HUDEP-2 (cell line): ENCODE data around the gene HIVEP3.

Experiments
- DNase-seq, 76 experiments: peaks; one replicate each; lab custom pipeline; 2025; ENCODE audit not compliant: unreplicated experiment in 76 of 76; lab: John Stamatoyannopoulos, UW

Gene HIVEP3

DNA sequence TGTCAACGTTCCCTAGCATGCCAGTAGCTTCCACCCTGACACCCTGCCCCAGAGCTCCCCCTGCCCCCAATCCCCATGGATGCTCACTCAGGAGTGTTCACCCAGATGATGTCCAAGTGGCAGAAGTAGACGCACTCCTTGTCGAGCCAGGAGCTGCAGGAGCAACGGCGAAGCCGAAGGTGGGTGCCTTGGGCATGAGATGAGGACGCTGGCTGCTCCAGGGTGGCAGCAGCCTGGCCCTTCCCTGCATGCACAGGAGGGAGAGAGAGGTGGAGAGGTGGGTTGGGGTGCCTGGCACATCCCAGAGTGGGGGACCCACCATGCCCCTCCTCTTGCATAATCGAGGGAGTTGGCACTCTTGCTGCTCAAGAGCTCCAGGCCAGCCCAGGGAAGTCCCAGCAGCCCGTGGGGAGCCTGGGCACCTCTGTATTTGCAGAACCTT lies 434.7 kb downstream of the HIVEP3 start:
- no peak for DNase-seq

DNA sequence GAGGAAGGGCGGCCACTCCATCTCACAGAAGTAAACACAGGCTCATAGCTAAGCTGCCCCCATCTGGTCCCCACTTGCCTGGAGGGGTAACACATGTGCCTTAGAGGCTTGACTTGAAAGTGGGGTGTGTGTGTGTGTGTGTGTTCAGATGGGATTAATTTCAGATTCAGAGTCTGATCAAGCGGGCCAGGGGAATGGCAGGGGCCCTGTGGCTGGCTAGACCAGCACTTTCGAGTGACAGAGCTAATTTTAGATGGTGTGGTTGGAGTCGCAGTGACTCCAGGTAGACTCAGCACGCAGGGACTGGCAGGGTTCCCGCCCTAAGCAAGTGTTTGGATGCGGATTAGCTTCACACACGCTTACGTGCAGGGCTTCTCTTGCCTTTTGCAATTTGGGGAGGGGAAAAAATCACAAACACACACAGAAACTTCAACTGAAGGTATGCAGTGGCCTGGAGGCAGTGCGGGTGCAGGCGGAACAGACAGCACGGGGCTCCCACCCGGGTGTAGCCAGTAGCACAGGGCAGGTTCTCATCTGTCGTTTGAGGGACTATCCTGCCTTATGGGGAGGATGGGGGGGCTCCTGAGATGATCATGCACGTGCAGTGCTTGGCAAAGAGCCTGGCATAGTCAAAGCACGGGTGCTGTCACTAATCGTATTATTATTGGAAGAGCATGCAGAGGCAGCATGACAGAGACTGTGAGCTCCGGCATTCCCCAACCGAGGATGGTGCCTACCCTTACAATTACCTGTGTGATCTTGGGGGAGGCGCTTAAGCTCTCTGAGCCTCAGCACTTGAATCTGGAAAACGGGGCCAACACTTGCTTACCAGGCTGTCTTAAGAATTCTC lies 435.5 kb downstream of the HIVEP3 start:
- DNase-seq = no peak

DNA sequence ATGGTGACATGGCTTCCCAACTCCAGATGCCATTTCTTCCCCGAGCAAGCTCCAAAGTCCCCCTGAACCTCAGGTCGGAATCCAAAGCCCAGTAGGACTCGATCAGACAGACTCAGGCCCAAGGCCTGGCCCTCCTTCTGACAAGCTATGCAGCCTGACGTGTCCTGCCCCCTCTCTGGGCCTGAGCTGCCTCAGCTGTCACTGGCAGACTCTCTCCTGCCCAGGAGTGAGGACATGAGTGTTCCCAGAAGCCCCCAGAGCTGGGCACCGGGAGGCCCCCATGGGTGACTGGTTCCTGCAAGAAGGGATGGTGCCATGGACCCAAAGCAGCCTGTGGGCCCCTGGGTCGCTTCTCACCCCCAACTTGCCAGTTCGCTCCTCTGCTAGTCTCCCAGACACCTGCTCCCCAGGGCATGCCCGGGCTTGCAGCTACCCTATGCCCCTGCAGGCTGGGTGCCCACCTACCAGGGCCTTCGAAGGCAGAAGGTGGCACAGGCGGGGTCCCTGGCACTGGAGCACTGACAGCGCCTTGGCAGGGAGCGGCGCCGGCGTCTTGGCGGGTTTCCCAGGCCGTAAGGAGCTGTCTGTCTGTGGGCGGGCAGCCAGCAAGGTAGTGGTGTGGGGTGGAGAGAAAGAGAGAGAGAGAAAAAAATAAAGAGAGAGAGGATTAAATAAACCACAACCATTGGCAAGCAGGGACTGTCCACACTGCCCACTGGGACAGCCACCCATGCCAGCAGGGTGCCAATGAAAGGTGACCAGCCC lies 436.5 kb downstream of the HIVEP3 start:
- peak in 58 of 76 experiments; percentile 8 to 77 (median 46) for DNase-seq

DNA sequence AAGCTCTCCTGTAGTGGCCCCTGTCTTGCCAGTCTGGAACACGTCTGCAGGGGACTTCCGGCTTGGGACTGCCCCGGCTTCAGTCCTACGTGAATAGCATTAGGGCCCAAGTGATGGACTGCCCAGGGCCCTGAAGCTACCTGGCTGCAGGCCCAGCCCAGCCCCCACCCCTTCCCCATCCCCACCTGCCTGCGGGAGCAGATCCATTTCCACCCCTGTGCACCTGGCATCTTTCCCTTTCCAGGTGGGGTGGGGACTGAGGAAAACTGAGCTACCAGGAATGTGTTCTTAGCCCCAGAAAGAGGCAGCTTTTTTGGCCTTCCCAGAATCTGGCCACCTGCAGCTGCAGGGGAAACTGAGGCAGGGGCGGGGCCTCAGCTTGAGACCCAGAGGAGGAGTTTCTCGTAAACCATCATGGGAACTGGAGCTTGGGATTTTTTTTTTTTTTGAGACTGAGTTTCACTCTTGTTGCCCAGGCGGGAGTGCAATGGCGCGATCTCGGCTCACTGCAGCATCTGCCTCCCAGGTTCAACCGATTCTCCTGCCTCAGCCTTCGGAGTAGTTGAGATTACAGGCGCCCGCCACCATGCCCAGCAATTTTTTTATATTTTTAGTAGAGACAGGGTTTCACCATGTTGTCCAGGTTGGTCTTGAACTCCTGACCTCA lies 437.5 kb downstream of the HIVEP3 start:
- DNase-seq = no peak

DNA sequence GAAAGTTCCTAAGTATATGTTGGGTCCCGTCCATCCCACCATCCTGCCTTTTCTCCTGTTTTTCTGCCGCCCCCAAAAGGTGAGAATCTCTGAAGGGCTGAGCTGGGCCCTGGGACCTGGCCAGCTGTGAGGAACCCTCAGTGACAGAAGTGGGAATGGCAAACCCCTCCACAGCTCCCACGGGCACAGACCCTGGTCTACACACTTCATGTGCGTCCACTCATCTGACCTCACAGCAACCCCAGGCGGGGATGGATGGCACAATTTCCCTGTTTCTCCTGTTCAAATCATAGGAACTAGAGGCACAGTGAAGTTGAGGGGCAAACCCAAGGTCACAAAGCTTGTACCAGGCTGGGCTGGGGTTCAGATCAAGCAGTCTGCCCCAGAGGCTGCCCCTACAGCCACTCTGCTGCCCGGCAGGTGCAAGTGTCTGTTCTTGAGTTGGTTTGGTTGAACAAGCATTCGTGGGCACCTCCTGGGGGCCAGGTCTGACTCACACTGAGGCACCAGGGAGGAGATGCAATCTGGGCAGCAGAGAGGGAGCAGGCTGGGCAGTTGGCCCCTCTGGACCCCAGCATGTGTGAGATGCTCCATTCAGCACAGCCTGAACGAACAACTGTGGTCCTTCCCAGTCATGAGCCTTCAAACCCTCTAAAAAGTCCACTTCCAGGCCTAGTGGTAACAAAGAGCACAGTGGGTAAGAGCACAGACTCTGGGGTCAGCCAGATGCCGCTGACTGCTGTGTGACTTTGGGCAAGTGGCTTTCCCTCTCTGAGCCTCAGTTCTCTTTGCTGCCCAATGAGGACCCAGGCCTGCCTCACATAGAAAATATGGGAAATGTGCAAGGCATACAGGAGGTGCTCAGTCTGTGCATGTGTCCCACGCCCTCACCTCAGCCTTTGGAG lies 438.3 kb downstream of the HIVEP3 start:
- no peak for DNase-seq

DNA sequence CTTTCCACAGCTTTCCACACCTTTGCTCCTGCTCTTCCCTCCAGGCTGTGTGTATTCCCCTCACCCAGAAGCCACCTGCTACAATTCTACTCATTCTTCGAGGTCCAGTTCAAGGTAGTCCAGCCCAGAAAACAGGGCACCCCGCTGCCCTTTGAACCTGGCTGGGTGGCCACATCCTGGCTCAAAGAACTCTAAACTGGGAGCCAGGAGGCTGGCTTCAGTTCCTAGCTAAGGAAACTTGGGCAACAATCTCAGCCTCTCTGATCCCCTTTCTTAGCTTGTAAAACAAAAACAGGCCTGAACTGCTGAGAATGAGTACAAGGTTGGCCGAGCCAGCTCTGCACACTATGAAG lies 438.9 kb downstream of the HIVEP3 start:
- no peak for DNase-seq

DNA sequence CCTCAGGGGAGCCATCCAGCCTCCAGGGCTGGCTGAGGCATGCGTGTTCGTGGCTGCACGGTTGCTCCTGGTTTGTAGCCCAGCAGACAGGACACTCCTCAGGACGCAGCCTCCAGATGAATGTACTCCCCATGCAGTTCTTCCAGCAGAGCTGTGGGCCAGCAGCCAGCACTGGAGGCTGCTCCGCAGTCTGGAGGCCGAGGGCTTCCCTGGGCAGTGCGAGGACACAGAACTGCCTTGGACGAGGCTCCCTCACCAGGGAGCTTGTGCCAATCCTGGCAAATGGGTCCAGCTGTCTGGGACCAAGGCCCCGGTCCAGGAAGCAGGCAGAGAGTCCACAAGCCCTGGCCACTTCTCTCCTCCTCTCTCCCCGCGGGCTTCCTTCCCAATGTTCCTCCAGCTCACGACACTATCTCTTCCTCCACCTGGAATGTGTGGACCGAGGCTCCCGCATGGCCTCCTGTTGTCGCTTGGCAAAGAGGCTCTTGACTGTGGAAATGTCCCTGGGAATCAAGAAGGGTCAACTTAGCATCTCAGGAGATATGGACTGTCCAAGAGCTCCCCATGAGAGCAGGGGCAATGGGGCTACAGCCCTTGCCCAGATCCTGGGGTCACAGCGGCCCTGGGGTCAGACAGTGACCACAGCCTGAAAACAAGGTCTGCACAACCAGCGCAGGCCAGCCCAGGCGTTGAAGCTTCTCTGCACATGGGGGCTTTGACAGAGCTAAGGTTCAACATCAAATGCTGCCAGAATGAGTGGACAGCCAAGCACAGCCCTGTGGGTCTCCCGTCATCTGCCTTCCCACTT lies 439.5 kb downstream of the HIVEP3 start:
- DNase-seq = no peak

DNA sequence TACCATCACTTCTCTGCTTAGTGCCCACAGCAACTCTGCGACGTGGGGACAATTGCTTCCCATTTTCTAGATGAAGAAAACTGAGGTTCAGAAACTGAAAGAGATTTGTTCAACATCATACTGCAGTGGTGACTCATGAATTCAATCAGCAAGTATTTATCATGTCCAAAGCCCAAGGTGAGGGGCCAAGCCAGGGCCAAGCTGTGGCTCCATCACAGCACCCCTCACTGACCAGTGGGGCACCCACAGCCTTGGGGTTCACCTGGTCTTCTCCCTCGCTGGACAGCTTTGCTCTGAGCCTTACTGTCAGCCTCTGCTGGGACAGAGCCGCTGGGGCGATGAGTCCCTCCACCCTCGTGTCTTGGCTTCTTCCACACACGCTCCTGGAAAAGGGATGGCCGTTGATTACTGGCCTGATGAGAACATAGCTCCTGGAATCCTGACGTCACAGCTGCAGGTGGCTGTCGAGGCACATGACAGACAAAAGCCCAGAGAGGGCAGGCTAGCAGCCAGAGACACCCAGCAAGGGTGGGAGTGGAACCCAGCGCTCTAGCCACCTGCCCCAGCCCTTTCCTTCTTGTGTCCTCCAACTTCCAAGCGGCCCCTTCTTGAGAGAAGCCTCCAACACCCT lies 440.5 kb downstream of the HIVEP3 start:
- no peak for DNase-seq

DNA sequence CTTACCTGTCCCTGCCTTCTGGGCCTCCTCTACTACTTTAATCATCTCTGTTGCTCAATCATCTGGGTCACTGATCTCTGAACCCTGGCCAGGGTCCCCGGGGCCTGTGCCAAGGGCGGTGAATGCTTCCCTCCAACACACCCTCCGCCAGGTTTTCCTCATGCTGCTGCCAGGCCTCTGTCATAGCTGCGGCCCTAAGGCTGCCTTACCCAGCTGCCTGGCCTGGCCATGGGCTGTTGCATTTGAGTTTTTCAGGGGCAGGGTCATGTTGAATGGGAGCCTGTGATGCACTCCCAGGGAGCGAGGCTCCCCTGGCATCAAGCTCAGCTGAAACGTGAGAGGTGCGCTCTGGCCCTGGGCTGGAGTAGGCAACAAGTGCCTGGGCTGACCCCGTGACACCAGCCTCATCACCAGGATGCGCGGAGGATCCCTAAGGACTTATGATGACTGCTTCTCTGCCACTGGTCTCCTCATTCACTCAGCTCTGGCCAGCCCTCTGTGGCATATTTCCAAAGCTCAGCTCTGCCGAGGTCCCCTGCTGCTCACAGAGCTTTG lies 441.8 kb downstream of the HIVEP3 start:
- no peak for DNase-seq

DNA sequence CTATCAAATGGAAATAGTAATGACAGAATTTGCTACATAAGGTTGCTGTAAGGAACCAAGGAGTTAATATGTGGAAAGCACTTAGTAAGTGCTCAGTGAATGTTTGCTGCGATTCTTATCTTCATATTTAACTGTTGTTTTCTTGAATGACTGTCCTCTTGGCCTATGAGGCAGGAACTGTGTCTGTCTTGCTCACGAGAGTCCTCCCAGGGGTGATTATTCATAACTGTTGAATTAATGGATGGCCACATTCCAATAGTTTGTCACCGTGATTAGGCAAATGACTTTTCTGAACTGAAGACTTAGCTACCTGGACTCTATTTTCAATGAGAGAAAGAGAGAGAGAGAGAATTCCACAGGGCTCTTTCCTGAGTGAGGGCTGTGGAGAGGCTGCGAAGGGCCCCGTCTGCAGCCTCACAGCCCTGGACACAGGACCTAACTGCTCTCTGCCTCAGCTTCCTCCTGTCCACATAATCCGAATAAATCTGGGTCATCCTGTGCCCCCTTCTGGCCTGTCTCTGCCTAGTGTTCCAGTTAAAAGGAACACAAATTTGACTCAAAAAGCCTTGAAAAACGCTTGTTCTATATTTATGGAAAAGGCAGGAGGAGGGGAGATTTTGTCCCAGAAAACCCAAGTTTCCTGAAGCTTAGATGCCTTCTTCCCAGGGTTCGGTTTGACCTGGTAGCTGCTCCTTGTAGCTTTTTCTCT lies 442.7 kb downstream of the HIVEP3 start:
- DNase-seq = no peak

DNA sequence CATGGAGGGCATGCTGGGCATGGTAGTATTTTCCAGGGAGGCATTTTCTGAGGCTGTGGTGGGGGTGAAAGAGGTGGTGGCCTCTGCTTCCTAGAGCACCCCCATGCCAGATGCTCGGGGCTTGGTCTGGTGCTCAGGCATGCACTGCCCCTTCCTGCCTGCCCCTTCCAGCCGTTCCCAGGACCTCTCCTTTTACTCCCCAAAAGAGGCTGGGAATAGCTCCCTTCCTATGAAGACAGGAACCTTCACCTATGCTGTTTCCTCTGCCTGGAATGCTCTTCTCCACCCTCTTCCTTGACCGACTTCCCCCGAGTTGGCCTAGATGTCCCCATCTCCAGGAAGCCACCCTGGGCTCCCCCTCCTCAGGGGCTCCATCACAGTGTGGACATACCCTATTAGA lies 443.4 kb downstream of the HIVEP3 start:
- DNase-seq = no peak

DNA sequence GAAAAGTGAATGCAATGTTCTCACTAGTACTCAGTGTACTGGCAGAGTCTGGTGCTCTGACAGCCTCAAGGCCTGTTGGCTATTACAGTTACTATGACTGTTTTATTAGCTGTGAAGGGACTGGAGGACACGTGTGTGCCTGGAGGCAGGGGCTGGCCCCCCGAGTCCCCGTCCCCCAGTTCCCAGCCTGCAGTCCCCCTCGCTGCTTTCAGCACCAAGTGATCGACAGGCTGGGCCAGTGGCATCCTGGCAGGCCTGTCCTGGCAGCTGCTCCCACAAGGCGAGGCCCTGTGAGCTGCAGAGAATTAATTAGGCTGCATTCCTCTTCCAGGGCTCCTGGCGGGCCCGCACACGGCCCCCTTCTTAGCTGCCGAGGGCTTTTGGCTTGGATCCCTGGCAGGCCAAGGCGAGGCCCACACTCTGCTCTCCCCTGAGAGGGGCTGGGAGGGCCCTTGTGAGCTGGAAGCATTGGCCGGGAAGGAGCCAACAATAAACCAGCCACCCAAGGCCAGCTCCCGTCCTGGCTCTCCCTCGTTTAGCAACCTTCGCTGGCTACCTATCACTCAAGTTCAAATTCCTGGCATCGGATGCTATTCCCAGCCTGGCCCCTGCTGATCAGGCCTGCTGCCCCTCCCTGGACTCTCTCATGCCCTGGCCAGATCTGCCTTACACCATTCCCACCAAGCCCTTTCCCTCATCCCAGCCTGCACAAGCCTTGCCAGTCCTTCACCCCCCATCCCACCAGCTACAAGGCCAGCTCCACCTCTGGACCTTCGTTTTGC lies 444.0 kb downstream of the HIVEP3 start:
- no peak for DNase-seq

DNA sequence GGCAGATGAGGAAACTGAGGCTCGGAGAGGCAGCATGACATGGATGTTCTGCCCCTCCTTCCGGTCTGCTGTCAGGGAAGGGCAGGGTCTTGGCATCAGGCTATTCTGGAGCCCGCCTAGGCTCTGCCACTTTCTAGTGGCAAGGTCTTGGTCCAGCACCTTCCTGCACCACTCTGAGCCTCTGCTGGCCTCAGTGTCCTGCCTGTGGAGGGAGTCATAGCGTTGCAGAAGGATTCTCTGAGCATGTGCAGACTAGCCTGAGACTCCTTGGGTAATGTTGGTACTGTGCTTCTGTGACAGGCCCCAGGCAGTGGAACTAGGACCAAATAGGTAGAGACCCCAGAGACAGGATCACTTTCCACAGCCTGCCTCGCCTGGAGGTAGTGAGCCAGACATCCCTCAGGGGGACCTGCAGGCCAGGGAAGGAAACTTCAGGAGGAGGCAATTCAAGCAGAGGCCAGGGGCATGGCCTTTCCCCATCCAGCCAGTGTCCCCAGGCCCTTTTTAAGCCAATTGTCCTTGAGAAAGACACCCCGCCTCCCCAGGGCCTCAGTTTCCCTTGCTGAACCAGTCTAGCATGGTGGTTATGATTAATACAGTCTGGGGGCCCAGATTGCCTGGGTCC lies 444.9 kb downstream of the HIVEP3 start:
- no peak for DNase-seq

DNA sequence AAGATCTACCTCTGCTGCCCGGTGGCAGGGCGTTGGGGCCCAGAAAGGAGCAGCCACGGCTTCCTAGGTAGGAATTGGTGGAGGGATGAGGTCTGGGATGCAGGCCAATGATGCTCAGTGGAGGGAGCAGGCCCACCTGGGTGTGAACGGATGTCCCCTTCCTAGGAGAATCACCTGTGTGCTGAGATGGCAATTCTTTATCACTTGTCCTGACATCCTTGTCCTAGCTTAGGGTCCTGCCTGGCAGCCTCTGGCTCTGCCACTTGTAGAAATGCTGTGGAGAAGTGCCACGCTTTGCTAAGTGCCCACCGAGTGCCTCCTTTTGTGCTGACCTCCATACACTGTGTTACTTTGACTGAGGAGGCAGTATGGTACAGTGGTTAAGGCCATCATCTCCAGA lies 447.1 kb downstream of the HIVEP3 start:
- DNase-seq = no peak

DNA sequence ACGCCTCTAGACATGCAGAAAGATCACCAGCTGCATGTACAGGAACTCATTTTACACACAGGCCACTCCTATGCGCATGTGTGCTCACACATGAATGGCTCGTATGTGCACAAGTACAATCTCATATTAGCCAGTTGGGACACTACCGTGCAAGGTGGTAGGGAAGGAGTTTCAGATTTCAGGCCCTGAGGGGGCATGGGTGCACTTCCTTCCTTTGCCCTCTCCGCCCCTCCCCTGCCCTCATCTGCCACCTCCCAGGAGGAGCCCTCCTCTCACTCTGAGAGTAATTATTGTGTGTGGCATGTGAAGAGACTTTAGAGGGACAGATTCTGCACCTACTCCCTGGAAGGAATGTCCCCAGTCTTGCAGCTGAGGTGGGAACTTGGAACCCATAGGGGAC lies 449.0 kb downstream of the HIVEP3 start:
- DNase-seq = no peak

DNA sequence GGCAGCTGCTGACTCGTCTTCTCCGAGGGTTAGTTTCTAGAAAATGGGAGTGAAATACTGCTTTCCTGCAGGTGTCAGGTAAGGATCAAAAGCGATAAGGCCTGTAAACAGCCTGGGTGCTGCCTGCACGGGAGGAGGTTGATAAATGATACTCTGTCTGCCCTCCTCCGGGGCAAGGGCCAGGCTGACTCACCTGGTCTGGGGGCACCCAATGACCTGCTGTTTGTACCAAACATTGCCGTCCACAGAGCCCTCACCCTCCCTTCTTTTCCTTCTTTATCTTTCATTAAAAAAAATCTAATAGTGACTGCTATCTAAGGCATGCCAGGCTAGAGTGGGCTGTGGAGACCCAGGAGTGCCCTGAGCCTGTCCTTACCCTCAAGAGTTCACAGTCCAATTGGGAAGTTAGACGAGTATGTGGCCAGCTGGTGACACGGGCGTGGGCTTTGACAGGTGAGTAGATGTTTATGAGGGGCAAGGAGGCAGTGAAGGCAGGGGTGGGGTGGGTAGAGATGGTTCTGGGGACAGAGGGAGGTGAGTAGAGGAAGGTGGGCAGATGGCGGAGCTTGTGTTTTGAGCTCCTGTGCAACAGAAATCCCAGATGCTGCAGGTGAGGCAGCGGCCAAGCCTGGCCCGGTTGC lies 450.5 kb downstream of the HIVEP3 start:
- no peak for DNase-seq

DNA sequence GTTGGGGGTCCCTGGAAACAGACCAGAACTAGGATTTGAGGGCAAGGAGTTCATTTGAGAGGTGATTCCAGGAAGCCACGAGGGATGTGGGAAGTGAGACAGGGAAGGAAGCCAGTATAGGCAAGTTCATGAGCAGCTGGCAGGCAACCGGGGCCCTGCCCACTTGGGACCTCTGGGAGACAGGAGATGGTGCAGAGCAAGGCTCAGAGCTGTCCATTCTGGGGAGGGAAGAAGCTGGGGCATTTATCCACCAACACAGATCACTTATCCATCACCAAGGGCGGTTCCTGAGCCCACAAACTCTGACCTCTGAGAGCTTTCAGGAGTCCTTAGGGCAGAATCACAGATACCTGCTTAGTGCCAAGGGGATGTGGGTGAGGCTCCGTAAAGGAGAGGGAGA lies 451.0 kb downstream of the HIVEP3 start:
- DNase-seq = no peak
